DMS153 (cell line): ENCODE data around the gene ADD3.

ENCODE experiments used
- DNase-seq: peaks from one replicate; lab custom pipeline; 2025; lab: John Stamatoyannopoulos, UW

Gene ADD3

DNA sequence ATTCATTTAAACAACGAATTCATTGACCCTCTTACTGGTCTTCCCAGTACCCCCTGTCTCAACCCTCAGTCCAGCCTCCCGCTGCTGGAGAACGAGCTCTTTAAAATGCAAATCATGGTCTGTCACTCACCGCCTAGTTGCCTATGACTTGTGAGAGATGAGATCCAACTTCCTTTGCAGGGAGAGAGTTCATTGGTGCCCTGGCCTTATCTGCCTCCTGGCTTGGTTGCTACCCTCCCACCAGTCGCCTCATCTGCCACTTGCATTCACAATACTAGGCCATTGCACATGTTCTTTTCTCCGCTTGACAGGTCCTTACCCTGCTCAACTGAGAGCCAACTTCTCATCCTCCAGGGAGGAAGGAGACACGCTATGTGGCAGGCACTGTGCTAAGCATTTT, 145.6 kb downstream of the ADD3 start:
- no peak for DNase-seq

DNA sequence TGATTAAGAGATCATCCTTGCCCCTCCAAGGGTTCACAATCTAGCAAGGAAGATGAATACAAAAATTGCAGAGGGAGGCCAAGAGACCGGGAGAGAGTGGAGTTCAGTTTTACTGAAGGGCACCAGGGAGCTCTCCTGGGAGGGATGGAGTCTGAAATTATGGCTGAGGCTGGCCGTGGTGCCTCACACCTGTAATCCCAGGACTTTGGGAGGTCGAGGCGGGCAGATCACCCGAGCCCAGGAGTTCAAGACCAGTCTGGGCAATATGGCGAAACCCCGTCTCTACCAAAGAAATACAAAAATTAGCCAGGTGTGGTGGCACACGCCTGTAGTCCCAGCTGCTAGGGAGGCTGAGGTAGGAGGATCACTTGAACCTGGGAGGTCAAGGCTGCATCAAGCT, 148.3 kb downstream of the ADD3 start:
- DNase-seq: no peak

- no peak for DNase-seq
Measured at GRCh38 chr10:110158051-110159005, 150.5 kb downstream of the ADD3 start.

DNA sequence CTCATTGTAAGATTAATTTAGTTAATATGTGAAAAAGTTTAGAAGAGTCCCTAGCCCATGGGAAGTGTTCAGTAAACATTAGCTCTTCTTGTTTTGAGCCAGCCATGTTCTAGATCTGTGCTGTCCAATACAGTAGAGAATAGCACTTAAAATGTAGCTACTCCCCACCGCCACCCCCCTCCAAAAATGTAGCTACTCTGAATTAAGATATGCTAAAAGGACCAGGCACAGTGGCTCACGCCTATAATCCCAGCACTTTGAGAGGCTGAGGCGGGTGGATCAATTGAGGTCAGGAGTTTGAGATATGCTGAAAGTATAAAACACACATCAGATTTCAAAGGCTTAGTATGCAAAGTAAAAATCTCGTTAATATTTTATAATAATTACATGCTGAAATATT, 152.3 kb downstream of the ADD3 start:
- DNase-seq: no peak

DNA sequence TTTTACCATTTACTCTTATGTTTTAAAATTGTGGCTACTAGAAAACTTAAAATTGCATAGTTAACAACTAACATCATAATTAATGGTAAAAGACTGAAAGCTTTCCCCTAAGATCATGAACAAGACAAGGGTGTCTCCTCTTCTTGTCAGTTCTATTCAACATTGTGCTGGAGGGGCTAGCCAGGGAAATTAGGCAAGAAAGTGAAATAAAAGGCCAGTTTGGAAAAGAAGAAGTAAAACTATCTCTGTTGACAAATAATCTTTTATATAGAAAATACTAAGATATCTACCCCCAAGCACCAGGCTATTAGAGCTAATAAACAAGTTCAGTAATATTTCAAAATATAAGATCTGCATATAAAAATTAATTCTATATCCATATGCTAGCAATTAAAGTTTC, 152.7 kb downstream of the ADD3 start:
- DNase-seq: no peak

DNA sequence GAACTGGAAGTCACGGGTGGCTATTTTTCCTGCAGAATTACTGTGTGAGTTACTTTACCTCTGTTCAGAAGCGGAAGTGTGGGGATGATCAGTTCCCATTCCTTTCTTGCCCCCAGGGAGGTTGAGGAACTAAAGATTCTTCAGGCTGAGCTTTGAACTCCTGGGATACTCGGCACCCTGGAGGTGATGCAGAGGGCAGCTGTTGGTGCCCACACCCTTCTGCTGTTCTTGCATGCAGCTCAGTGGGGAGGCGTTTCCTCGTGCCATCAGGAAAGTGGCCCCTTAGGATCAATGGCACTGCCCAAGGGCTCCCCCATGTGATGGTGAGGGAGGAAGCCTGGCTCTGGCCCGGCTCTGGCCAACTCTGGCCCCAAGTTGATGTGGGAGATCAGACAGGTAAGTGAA, 155.0 kb downstream of the ADD3 start:
- no peak for DNase-seq

DNA sequence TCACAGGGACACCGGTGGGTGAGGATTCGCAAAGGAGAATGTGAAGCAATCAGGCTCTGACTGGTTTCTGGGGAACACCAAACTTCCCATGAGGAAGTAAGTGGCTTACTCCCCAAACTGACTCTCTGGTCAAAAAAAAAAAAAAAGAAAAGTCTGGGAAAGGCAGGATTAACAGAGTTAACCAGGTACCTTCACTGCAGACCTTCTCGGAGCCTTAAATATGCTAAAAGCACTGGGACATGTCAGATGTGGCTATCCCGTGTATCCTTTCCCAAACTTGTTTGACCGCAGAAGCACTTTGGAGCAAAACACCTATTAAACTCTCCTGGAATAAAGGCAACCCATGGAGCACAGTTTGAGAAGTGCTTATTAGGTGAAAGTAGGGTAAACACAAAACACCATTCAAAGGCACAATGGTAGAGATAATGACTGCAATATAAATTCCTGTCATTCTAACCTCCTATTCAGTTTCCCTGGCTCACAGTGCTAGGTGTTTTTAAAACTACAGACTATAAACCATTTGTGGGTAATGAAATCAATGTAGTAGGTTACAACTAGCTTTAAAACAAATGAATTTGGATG, 155.5 kb downstream of the ADD3 start:
- peak; percentile 70 for DNase-seq

DNA sequence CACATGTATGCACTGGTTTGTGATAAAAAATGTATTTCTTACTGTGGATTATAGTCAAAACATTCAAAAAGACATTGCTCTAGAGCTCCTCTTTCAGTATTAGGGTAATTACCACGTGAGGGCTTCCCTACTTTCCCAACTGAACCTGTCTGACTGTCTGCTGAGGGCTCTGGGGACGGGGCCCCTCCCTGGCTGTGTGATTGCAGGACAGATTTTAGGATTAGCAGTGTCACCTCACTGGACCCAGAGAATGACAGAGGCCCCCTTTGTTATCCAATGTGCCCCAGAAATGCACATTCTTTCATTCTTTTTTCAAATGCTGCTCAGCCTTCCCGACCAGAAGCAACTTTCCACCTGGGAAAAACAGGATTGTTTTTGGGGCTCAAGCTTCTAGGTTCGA, 156.1 kb downstream of the ADD3 start:
- DNase-seq: no peak

DNA sequence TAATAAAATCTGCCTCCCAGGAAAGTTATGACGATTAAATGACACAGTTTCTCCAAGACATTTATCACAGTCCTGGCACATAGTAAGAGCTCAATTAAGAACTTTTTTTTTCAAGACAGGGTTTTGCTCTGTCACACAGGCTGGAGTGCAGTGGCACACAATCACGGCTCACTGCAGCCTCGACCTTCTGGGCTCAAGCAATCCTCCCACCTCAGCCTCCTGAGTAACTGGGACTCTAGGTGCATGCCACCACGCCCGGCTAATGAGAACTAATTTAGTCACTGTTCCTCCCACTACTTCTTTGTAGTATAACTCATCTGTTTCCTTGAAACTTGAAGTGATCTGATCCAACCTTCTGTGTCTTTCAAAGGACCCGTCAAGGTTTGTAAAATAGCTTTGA, 157.5 kb downstream of the ADD3 start:
- DNase-seq: no peak

GRCh38 chr10:110167149-110167548, 159.4 kb downstream of the ADD3 start:
- DNase-seq: no peak

DNA sequence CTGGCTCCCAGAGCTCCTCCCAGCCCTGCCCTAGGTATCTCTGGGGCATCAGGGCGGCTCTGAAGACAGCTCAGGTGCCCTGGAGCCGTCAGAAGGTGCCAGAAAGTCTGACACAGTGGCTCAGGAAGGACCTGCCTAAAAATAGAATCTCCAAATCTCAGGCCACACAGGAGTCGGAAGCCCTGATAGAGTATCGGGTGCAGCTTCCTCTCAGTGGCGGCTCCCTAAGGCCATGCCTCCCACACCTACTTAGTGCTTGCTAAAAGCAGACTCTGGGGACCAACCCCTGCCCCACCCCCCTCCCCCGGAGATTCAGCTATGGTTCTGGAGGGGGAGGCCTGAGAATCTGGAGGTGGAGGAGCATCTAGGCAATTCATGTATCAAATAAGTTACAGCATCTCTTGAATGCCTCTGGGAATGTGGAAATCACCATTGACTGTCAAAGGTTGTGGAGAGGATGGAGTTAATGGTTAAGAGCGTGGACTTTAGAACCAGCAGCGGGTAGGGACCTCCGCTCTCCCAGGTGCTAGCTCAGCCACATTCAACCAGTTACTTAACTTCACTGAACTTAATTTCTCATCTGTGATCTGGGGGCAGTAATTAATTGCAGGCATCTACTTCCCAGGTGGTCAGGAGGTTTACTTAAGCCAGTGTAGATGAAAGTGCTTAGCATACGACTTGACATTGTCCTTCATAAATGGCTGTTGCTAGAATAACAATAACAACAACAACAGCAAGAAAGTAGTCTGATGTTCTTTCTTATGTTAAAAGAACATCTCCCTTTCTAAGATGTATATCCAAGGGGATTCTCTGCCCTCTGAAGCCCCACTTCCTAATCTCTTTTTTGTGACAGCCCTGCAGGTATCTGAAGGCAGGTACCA, 161.1 kb downstream of the ADD3 start:
- no peak for DNase-seq

GRCh38 chr10:110169586-110169985, 161.8 kb downstream of the ADD3 start:
- DNase-seq: no peak

DNA sequence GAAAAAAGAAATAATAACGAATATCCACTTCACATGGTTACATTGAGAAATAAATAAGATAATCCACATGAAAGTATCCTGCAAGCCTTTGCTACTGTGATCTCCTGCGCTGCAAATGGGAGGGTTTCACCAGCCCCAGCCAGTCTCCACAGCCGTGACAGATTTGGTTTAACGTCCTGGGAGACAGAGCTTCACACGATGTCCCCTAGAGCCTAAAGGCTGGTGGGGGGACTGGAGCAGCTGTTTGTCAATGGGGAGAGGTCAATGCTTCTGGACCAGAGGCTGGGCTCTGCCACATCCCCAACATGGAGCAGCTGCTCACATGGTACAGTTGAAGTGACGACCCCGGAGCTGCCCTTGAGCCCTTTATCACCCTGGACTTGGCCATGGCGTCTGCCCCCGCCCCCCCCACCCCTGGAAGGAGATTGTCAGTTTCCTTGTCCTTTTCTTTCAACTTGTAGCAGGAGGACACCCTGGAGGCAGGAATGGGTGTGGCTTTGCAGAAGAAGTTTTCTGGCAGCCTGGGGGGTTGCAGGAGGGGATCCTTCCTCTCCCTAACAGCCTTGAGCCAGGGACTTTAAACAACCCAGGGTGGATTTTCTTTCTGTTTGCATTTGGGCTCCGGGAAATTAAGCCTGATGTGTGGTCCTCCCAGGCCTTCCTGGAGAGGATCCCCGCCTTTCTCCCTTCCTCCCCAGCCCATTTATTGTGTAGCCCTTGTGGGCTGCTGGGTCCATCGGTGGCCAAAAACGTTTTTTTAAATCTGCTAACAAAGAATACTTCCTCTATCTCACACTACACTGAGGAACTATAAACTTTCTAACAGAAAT, 162.6 kb downstream of the ADD3 start:
- no peak for DNase-seq

GRCh38 chr10:110171032-110171431, 163.2 kb downstream of the ADD3 start:
- DNase-seq: no peak

DNA sequence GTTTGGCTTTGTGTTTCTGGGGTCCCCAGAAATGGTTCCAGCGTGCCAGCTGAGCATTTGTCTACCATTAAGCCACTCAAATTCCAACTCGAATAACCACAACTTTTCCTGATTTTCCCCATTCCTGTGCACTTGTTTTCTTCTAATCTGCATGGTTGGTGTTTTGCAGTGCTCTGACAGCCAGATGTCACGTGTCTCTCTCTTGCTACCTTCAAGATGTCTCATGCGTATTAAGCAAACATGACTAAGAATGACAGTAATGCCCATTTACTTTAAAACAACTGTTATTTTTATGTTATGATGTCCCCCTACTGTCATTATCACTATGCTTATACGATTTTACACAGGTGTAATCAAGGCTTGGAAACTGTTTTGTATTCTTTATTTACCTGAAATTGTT, 164.4 kb downstream of the ADD3 start:
- no peak for DNase-seq

GRCh38 chr10:110174201-110174600, 166.4 kb downstream of the ADD3 start:
- DNase-seq: peak; percentile 81

DNA sequence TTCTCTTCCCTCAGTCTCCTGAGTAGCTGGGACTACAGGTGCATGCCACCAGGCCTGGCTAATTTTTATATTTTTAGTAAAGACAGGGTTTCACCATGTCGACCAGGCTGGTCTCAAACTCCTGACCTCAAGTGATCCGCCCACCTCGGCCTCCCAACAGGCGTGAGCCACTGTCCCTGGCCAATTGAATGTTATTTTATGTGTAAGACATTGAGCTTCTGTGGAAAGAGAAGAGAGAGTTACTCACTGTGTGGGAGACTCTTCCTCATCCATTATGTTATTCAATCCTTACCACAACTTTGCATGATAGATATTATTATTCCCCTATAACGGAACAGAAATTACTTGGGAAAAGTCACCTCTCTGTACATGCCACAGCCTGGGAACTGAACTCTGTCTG, 167.0 kb downstream of the ADD3 start:
- DNase-seq: no peak

DNA sequence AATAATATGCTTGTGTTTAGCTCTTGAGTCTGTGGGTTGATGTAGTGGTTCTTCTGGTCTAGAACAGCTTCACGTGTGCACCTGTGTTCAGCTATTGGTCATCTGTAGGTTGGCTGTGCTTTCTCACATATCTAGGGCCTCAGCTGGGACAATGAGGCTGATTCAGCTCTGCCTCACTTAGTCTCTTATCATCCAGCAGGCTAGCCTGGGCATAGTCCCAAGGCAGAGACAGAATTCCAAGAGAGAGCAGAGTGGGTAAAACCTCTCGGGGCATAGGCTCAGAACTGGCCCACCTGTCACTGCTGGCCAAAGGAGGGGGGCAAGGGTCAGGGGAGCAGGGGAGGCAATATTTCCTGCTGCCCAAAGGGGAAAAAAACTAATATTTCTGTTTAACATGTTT, 167.6 kb downstream of the ADD3 start:
- no peak for DNase-seq

- no peak for DNase-seq
Measured at GRCh38 chr10:110176141-110177030, 168.6 kb downstream of the ADD3 start.

DNA sequence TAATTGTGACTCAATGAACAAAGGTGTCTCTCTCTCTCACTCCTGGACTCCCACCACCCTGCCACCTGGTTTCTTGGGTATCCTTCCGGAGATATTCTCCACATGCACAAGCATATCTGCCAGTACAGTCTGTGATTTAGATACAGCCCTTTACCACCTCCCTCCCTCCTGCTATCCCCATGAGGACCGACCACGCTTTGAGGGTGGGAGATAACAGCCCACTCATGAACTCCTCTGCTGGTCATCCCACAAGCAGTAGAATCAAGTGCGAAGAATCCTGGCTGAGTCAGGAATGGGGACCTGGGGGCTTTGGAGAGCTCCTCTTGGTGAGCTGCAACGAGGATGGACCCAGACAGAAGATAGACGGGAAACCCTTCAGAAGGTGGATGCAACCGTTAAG, 171.4 kb downstream of the ADD3 start:
- DNase-seq: no peak

DNA sequence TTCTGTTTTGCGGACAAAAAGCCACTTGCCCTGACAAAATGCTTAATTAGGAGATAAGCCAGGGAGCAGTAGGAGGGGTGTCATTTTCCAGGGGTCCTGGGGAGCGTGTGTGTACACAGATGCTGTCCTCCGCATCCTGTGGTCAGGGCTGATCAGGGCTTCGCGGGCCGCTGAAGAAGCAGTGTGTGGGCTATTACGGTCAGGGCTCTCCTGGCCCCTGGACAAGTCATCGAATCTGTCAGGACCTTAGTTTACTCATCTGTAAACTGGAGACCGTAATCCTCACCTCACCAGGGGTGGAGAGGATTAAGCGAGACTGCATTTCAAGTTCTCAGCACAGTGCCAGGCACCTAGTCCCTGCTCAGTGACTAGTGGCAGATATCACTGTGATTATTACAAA, 173.7 kb downstream of the ADD3 start:
- no peak for DNase-seq
